B cell (primary cell): Measurements from ENCODE around the gene PLEKHO1. TPM values are rescaled to one million over a fixed set of nuclear protein-coding genes. Genes with fewer than 3 reads are reported as not detected.
"Not testable (repeated sequence)": the region's sequence is repeated elsewhere in the genome, so short reads cannot be mapped to it uniquely, and the experiment has no call there.

ENCODE experiments used
- ATAC-seq: fragments of 200-7000 bp; cut with Tn5 transposase; one replicate; pipeline ENCODE4 v1.10.0; 2021; ENCODE audit warnings: low read depth, mild to moderate bottlenecking, moderate number of reproducible peaks, moderate library complexity
- CTCF ChIA-PET: fragments of 350-600 bp; sonication (Branson Sonifier 250); formaldehyde crosslinking; loops from one replicate; lab custom pipeline; 2021; ENCODE audit warnings: antibody characterized with exemption, inconsistent platforms; lab: Charles Lee
- POLR2A ChIA-PET: fragments of 350-600 bp; sonication (Branson Sonifier 250); formaldehyde crosslinking; loops from one replicate; lab custom pipeline; 2021; ENCODE audit warnings: antibody characterized with exemption; lab: Charles Lee
- DNase-seq: peaks from one replicate; pipeline ENCODE4 v3.0.0; 2013
- H2AFZ ChIP-seq: 2 replicates; pipeline ENCODE4 v1.6.1; 2012; ENCODE audit warnings: mild to moderate bottlenecking, low read depth, low read length; ENCODE audit not compliant: insufficient read depth, poor library complexity, severe bottlenecking
- H3K27ac ChIP-seq, 2 donors: 1 replicate in 1 of 2; 2 replicates in 1 of 2; pipeline ENCODE4 v1.5.1; 2012 to 2013; ENCODE audit warnings: low read length in 2 of 2, mild to moderate bottlenecking in 2 of 2, moderate library complexity in 1 of 2
- H3K27me3 ChIP-seq, 4 experiments: fragments of 200-600 bp in 1 of 4; sonication (generic) in 1 of 4; replicated peaks in 1 of 4; 1 replicate in 2 of 4; 2 replicates in 2 of 4; pipeline versions ENCODE4 v1.6.1 to v1.7.0; 2013 to 2016; ENCODE audit warnings: low read length in 3 of 4, mild to moderate bottlenecking in 2 of 4, mixed read lengths in 1 of 4, moderate library complexity in 1 of 4; ENCODE audit not compliant: insufficient read depth in 4 of 4, control insufficient read depth in 3 of 4; ENCODE audit errors: control extremely low read depth in 1 of 4
- H3K36me3 ChIP-seq, 2 experiments: replicated peaks in 1 of 2; 1 replicate in 1 of 2; 2 replicates in 1 of 2; pipeline versions ENCODE4 v1.6.1 to v1.7.1; 2013; ENCODE audit warnings: low read length in 1 of 2; ENCODE audit not compliant: insufficient read depth in 2 of 2, control insufficient read depth in 1 of 2; ENCODE audit errors: control extremely low read depth in 1 of 2, extremely low read depth in 1 of 2
- H3K4me1 ChIP-seq, 2 donors: fragments of 200-600 bp in 1 of 2; sonication (generic) in 1 of 2; 1 replicate in 1 of 2; 2 replicates in 1 of 2; pipeline versions ENCODE4 v1.5.1 to v1.6.1; 2013 to 2017; ENCODE audit warnings: low read length in 2 of 2; ENCODE audit not compliant: control insufficient read depth in 2 of 2, insufficient read depth in 2 of 2
- H3K4me2 ChIP-seq: replicated peaks from 2 replicates; pipeline ENCODE3; 2012; ENCODE audit warnings: mild to moderate bottlenecking, low read depth, low read length; ENCODE audit not compliant: poor library complexity, severe bottlenecking
- H3K4me3 ChIP-seq, 5 experiments: fragments of 200-600 bp in 1 of 5; sonication (generic) in 1 of 5; 1 replicate in 3 of 5; 2 replicates in 2 of 5; pipeline versions ENCODE4 v1.5.1 to v1.7.0; 2011 to 2016; ENCODE audit warnings: low read length in 4 of 5, mild to moderate bottlenecking in 4 of 5, low read depth in 2 of 5, control low read depth in 1 of 5, moderate library complexity in 1 of 5; ENCODE audit not compliant: insufficient read depth in 1 of 5; ENCODE audit errors: control extremely low read depth in 1 of 5, extremely low read depth in 1 of 5
- H3K79me2 ChIP-seq: fragments of 200-600 bp; sonication (generic); one replicate; pipeline ENCODE4 v1.6.0; 2016; ENCODE audit warnings: low read length; ENCODE audit not compliant: control insufficient read depth, insufficient read depth
- H3K9ac ChIP-seq: fragments of 200-600 bp; sonication (generic); 2 replicates; pipeline ENCODE4 v1.6.1; 2017; ENCODE audit warnings: mild to moderate bottlenecking, low read length, moderate library complexity
- H3K9me3 ChIP-seq, 3 donors: one replicate each; pipeline versions ENCODE4 v1.6.1 to v1.7.1; 2013; ENCODE audit warnings: low read length in 2 of 3; ENCODE audit not compliant: control insufficient read depth in 2 of 3, insufficient read depth in 1 of 3; ENCODE audit errors: control extremely low read depth in 1 of 3
- H4K20me1 ChIP-seq: 2 replicates; pipeline ENCODE4 v1.6.0; 2012; ENCODE audit warnings: mild to moderate bottlenecking, low read length; ENCODE audit not compliant: insufficient read depth, control insufficient read depth, poor library complexity, severe bottlenecking
- H3K27ac Mint-ChIP-seq: one replicate; pipeline ENCODE4 v1.8.0; 2021; ENCODE audit warnings: mixed read lengths
- H3K27me3 Mint-ChIP-seq: one replicate; pipeline ENCODE4 v1.8.0; 2021; ENCODE audit warnings: mixed read lengths
- H3K4me1 Mint-ChIP-seq: one replicate; pipeline ENCODE4 v1.8.0; 2021; ENCODE audit warnings: mixed read lengths
- H3K4me3 Mint-ChIP-seq: one replicate; pipeline ENCODE4 v1.8.0; 2021; ENCODE audit warnings: mixed read lengths
- H3K9me3 Mint-ChIP-seq: one replicate; pipeline ENCODE4 v1.8.0; 2022; ENCODE audit warnings: mixed read lengths; ENCODE audit not compliant: insufficient read depth
- EZH2 ChIP-seq: IDR thresholded peaks from 2 replicates; pipeline ENCODE4 v1.6.1; 2012; ENCODE audit warnings: borderline replicate concordance, low read depth, mild to moderate bottlenecking, moderate library complexity, low read length; ENCODE audit not compliant: insufficient read depth, poor library complexity, severe bottlenecking
- WGBS: methylation state at CpG from one replicate; pipeline ENCODE4 v1.1.5; 2013; ENCODE audit warnings: missing lambda C conversion rate; ENCODE audit not compliant: insufficient coverage; 5-methylcytosine and 5-hydroxymethylcytosine counted together
- intact Hi-C: fragments of 100-400 bp; cut with micrococcal nuclease; formaldehyde crosslinking; loops from one replicate; pipeline ENCODE4 v1.10.0; 2022
- polyA plus RNA-seq: library from polyadenylated mRNA; depleted of rRNA; stranded (reverse); fragments of >200 nt; gene quantifications from 2 replicates; pipeline ENCODE4 v1.2.3, GENCODE V29; 2012
- total RNA-seq, 2 donors: library from RNA; stranded (reverse); fragments of 120-200 nt in 1 of 2; gene quantifications; 1 replicate in 1 of 2; 2 replicates in 1 of 2; pipeline versions ENCODE4 v1.2.3 to v1.2.4, GENCODE V29; 2013 to 2022
- TF ChIP-seq, protein P1 (sequence below): fragments of 200-600 bp; IDR thresholded peaks from one replicate; pipeline ENCODE4 v1.8.0; 2022; ENCODE audit warnings: antibody characterized with exemption, mild to moderate bottlenecking

Gene PLEKHO1
- total and polyA plus RNA-seq, 2 donors (not counting 1 experiment from before 2014, with no cell fraction given): 129 to 186 TPM

GRCh38 chr1:150142083-150142482, 7.6 kb upstream of the PLEKHO1 start:
- no peak overlapping the region for H3K27ac ChIP-seq
- H3K79me2 ChIP-seq: peaks cover 3% of the 10 kb centered on the region
- Mint-ChIP-seq H3K27ac (no peak overlapping the region), H3K9me3 (no peaks in the 10 kb centered on the region), H3K27me3 (no peaks in the 10 kb centered on the region), H3K4me1 (peaks cover 24% of the 10 kb centered on the region), H3K4me3 (no peak overlapping the region)
- H3K9me3 ChIP-seq: no peaks in the 10 kb centered on the region
- ATAC-seq (no peak), DNase-seq (no peak)
- CTCF ChIA-PET: interaction anchor here (1.6 to 3.3 kb wide), 5 partner anchors 14 to 50 kb away, joined by 3 to 16 read pairs (median 5); no protein-coding TSS in a partner anchor
- H3K4me1 ChIP-seq: peaks cover 11 to 14% of the 10 kb centered on the region in 2 donors
- H3K27me3 ChIP-seq: no peaks in the 10 kb centered on the region
- no peak overlapping the region for H3K4me3 ChIP-seq
- POLR2A ChIA-PET: no interaction called here
- H4K20me1 ChIP-seq: no peaks in the 10 kb centered on the region
- TF ChIP-seq, protein P1, sequence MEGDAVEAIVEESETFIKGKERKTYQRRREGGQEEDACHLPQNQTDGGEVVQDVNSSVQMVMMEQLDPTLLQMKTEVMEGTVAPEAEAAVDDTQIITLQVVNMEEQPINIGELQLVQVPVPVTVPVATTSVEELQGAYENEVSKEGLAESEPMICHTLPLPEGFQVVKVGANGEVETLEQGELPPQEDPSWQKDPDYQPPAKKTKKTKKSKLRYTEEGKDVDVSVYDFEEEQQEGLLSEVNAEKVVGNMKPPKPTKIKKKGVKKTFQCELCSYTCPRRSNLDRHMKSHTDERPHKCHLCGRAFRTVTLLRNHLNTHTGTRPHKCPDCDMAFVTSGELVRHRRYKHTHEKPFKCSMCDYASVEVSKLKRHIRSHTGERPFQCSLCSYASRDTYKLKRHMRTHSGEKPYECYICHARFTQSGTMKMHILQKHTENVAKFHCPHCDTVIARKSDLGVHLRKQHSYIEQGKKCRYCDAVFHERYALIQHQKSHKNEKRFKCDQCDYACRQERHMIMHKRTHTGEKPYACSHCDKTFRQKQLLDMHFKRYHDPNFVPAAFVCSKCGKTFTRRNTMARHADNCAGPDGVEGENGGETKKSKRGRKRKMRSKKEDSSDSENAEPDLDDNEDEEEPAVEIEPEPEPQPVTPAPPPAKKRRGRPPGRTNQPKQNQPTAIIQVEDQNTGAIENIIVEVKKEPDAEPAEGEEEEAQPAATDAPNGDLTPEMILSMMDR: no peak
- no peak for TF ChIP-seq EZH2
- peaks cover 0 to 2% of the 10 kb centered on the region in 2 experiments for H3K36me3 ChIP-seq
- no peak overlapping the region for H2AFZ ChIP-seq
- no peak overlapping the region for H3K4me2 ChIP-seq
- no peak overlapping the region for H3K9ac ChIP-seq
- intact Hi-C loops: no loop called here

DNA sequence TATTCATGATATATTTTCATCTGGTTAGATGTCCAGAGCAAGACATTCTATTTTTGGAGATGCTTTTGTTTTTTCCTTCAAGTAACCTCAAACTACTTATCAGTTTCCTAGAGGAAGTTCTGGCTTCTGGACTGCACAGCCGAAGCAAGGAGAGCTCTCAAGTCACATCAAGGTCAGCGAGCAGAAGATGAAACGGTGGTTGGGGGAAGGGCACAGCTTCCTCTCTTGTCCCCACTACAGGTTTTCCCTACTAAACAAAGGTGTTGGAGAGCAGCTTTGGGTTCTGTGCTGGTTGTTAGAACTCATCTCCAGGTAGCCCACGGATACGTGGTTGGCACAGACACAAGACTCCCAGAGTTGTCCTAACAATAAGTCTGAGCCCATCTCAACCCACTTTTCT, 5.1 kb upstream of the PLEKHO1 start:
- Mint-ChIP-seq H3K4me3 (no peak overlapping the region), H3K27ac (peak overlapping the region; percentile 54), H3K27me3 (no peaks in the 10 kb centered on the region), H3K9me3 (no peaks in the 10 kb centered on the region), H3K4me1 (peaks cover 44% of the 10 kb centered on the region)
- H3K4me2 ChIP-seq: peak overlapping the region; percentile 41
- intact Hi-C loops: loop anchor here (5.0 kb wide), 1 partner anchor 32 kb away; no protein-coding TSS in a partner anchor
- H4K20me1 ChIP-seq: no peaks in the 10 kb centered on the region
- no peaks in the 10 kb centered on the region for H3K9me3 ChIP-seq
- ATAC-seq: no peak
- no peak overlapping the region for H3K9ac ChIP-seq
- H3K4me1 ChIP-seq: peaks cover 25 to 29% of the 10 kb centered on the region in 2 donors
- H3K36me3 ChIP-seq: no peaks in the 10 kb centered on the region
- peaks cover 27% of the 10 kb centered on the region for H3K79me2 ChIP-seq
- peak overlapping the region; percentile 30 for H2AFZ ChIP-seq
- no peak overlapping the region for H3K4me3 ChIP-seq
- WGBS: no CpG with 5 or more reads among the region's 5 CpGs
- POLR2A ChIA-PET: interaction anchor here (1.0 kb wide), 1 partner anchor 15 kb away, joined by 3 read pairs; no protein-coding TSS in a partner anchor
- TF ChIP-seq, protein P1: no peak
- no peak for TF ChIP-seq EZH2
- no peaks in the 10 kb centered on the region for H3K27me3 ChIP-seq
- no peak overlapping the region for H3K27ac ChIP-seq
- CTCF ChIA-PET: interaction anchor here (0.7 to 2.3 kb wide), 3 partner anchors 21 to 42 kb away, joined by 3 to 9 read pairs (median 4); no protein-coding TSS in a partner anchor
- no peak for DNase-seq

- DNase-seq, H4K20me1 ChIP-seq, H3K36me3 ChIP-seq, H3K27ac ChIP-seq, H3K27ac Mint-ChIP-seq, H3K9me3 Mint-ChIP-seq, H3K4me3 Mint-ChIP-seq, ATAC-seq, H3K9me3 ChIP-seq, H3K27me3 Mint-ChIP-seq, H2AFZ ChIP-seq, H3K9ac ChIP-seq, H3K4me3 ChIP-seq, H3K27me3 ChIP-seq, H3K4me2 ChIP-seq: not testable (repeated sequence)
- POLR2A ChIA-PET: interaction anchor here (0.6 kb wide), 1 partner anchor 66 kb away, joined by 4 read pairs; no protein-coding TSS in a partner anchor
- Histone ChIP-seq H3K79me2 (peaks cover 35% of the 10 kb centered on the region), H3K4me1 (peaks cover 25 to 29% of the 10 kb centered on the region in 2 donors)
- intact Hi-C loops: loop anchor here (5.0 kb wide), 1 partner anchor 34 kb away; no protein-coding TSS in a partner anchor
- CTCF ChIA-PET: interaction anchor here (0.6 to 2.3 kb wide), 3 partner anchors 20 to 185 kb away, joined by 3 to 9 read pairs (median 4); no protein-coding TSS in a partner anchor
- H3K4me1 Mint-ChIP-seq: peaks cover 45% of the 10 kb centered on the region
- WGBS: no CpG with 5 or more reads among the region's 5 CpGs
These were observed 3.7 kb upstream of the PLEKHO1 start for GRCh38 chr1:150146016-150146415.
